22Rv1 (cell line): ENCODE measurements around the gene NOXO1.

ENCODE experiments used
- CTCF ChIP-seq: fragments of 450-650 bp; IDR thresholded peaks from 2 replicates; pipeline ENCODE4 v1.5.1; 2017; ENCODE audit warnings: mild to moderate bottlenecking
- ZFX ChIP-seq: fragments of 450-650 bp; IDR thresholded peaks from 2 replicates; pipeline ENCODE4 v1.6.1; 2017; ENCODE audit warnings: antibody characterized with exemption, borderline replicate concordance

- TF ChIP-seq CTCF (no peak), ZFX (no peak)
Observed at GRCh38 chr16:2030036-2030435, 48.8 kb upstream of the NOXO1 start.
